ENCODE data around the gene GRM3.

Gene GRM3

GRCh38 chr7:86657948-86658347 lies 14.2 kb downstream of the GRM3 start:
- H3K4me1 Mint-ChIP-seq = no peaks in the 10 kb centered on the region
- H3K27ac Mint-ChIP-seq (ENCODE audit: low read depth) = no peak overlapping the region
- no peak overlapping the region for H3K4me3 Mint-ChIP-seq
- ATAC-seq (replicated peaks; ENCODE audit: extremely low read depth, poor library complexity, severe bottlenecking) (no peak), DNase-seq (ENCODE audit: low spot score in 2 of 2) (no peak)
- H3K27me3 Mint-ChIP-seq = no peaks in the 10 kb centered on the region
- no peaks in the 10 kb centered on the region for H3K36me3 Mint-ChIP-seq (ENCODE audit: insufficient read depth)
- H3K9me3 Mint-ChIP-seq = peaks cover 12% of the 10 kb centered on the region

GRCh38 chr7:86660950-86661462 lies 17.3 kb downstream of the GRM3 start:
- ATAC-seq (replicated peaks; ENCODE audit: extremely low read depth, poor library complexity, severe bottlenecking) = no peak
- Mint-ChIP-seq H3K4me3 (no peak overlapping the region), H3K4me1 (no peaks in the 10 kb centered on the region), H3K27ac (ENCODE audit: low read depth) (no peak overlapping the region), H3K27me3 (no peaks in the 10 kb centered on the region), H3K36me3 (ENCODE audit: insufficient read depth) (no peaks in the 10 kb centered on the region), H3K9me3 (peaks cover 12% of the 10 kb centered on the region)
- DNase-seq (ENCODE audit: low spot score in 2 of 2) = no peak

- Mint-ChIP-seq H3K4me3 (no peak overlapping the region), H3K4me1 (no peaks in the 10 kb centered on the region), H3K27ac (ENCODE audit: low read depth) (no peak overlapping the region), H3K9me3 (peaks cover 6% of the 10 kb centered on the region), H3K27me3 (no peaks in the 10 kb centered on the region), H3K36me3 (ENCODE audit: insufficient read depth) (no peaks in the 10 kb centered on the region)
- no peak for DNase-seq (ENCODE audit: low spot score in 2 of 2)
- no peak for ATAC-seq (replicated peaks; ENCODE audit: extremely low read depth, poor library complexity, severe bottlenecking)
Measured at GRCh38 chr7:86664486-86664885, 20.8 kb downstream of the GRM3 start.

GRCh38 chr7:86664991-86665390 lies 21.3 kb downstream of the GRM3 start:
- Mint-ChIP-seq H3K27me3 (no peaks in the 10 kb centered on the region), H3K27ac (ENCODE audit: low read depth) (no peak overlapping the region), H3K4me3 (no peak overlapping the region), H3K9me3 (peaks cover 11% of the 10 kb centered on the region), H3K4me1 (no peaks in the 10 kb centered on the region), H3K36me3 (ENCODE audit: insufficient read depth) (no peaks in the 10 kb centered on the region)
- no peak for DNase-seq (ENCODE audit: low spot score in 2 of 2)
- no peak for ATAC-seq (replicated peaks; ENCODE audit: extremely low read depth, poor library complexity, severe bottlenecking)

- no peak for ATAC-seq (replicated peaks; ENCODE audit: extremely low read depth, poor library complexity, severe bottlenecking)
- no peak for DNase-seq (ENCODE audit: low spot score in 2 of 2)
- no peaks in the 10 kb centered on the region for H3K4me1 Mint-ChIP-seq
- no peak overlapping the region for H3K4me3 Mint-ChIP-seq
- H3K27ac Mint-ChIP-seq (ENCODE audit: low read depth) = no peak overlapping the region
- H3K36me3 Mint-ChIP-seq (ENCODE audit: insufficient read depth) = no peaks in the 10 kb centered on the region
- H3K27me3 Mint-ChIP-seq = no peaks in the 10 kb centered on the region
- peaks cover 16% of the 10 kb centered on the region for H3K9me3 Mint-ChIP-seq
Measured at GRCh38 chr7:86665669-86666068, 22.0 kb downstream of the GRM3 start.

- H3K4me3 Mint-ChIP-seq = no peak overlapping the region
- peaks cover 23% of the 10 kb centered on the region for H3K9me3 Mint-ChIP-seq
- no peak overlapping the region for H3K27ac Mint-ChIP-seq (ENCODE audit: low read depth)
- no peak for DNase-seq (ENCODE audit: low spot score in 2 of 2)
- no peaks in the 10 kb centered on the region for H3K27me3 Mint-ChIP-seq
- no peaks in the 10 kb centered on the region for H3K36me3 Mint-ChIP-seq (ENCODE audit: insufficient read depth)
- ATAC-seq (replicated peaks; ENCODE audit: extremely low read depth, poor library complexity, severe bottlenecking) = no peak
- no peaks in the 10 kb centered on the region for H3K4me1 Mint-ChIP-seq
Measured at GRCh38 chr7:86667732-86668131, 24.0 kb downstream of the GRM3 start.

- ATAC-seq (replicated peaks; ENCODE audit: extremely low read depth, poor library complexity, severe bottlenecking) (no peak), DNase-seq (ENCODE audit: low spot score in 2 of 2) (no peak)
- H3K36me3 Mint-ChIP-seq (ENCODE audit: insufficient read depth) = no peaks in the 10 kb centered on the region
- no peaks in the 10 kb centered on the region for H3K4me1 Mint-ChIP-seq
- no peak overlapping the region for H3K27ac Mint-ChIP-seq (ENCODE audit: low read depth)
- H3K9me3 Mint-ChIP-seq = peaks cover 26% of the 10 kb centered on the region
- no peak overlapping the region for H3K4me3 Mint-ChIP-seq
- H3K27me3 Mint-ChIP-seq = no peaks in the 10 kb centered on the region
Measured at GRCh38 chr7:86668315-86668714, 24.6 kb downstream of the GRM3 start.

GRCh38 chr7:86687831-86688230 lies 44.1 kb downstream of the GRM3 start:
- no peaks in the 10 kb centered on the region for H3K27me3 Mint-ChIP-seq
- H3K9me3 Mint-ChIP-seq = peaks cover 4% of the 10 kb centered on the region
- H3K4me3 Mint-ChIP-seq = no peak overlapping the region
- H3K27ac Mint-ChIP-seq (ENCODE audit: low read depth) = no peak overlapping the region
- H3K36me3 Mint-ChIP-seq (ENCODE audit: insufficient read depth) = no peaks in the 10 kb centered on the region
- DNase-seq (ENCODE audit: low spot score in 2 of 2) = no peak
- no peak for ATAC-seq (replicated peaks; ENCODE audit: extremely low read depth, poor library complexity, severe bottlenecking)
- H3K4me1 Mint-ChIP-seq = no peaks in the 10 kb centered on the region

- no peaks in the 10 kb centered on the region for H3K36me3 Mint-ChIP-seq (ENCODE audit: insufficient read depth)
Measured at GRCh38 chr7:86689363-86689762, 45.7 kb downstream of the GRM3 start.

GRCh38 chr7:86692755-86693154 lies 49.0 kb downstream of the GRM3 start:
- H3K4me3 Mint-ChIP-seq = no peak overlapping the region
- no peaks in the 10 kb centered on the region for H3K27me3 Mint-ChIP-seq
- ATAC-seq (replicated peaks; ENCODE audit: extremely low read depth, poor library complexity, severe bottlenecking) (no peak), DNase-seq (ENCODE audit: low spot score in 2 of 2) (no peak)
- no peak overlapping the region for H3K27ac Mint-ChIP-seq (ENCODE audit: low read depth)
- H3K36me3 Mint-ChIP-seq (ENCODE audit: insufficient read depth) = no peaks in the 10 kb centered on the region
- H3K9me3 Mint-ChIP-seq = peaks cover 5% of the 10 kb centered on the region
- H3K4me1 Mint-ChIP-seq = no peaks in the 10 kb centered on the region

More at GRCh38 chr7:86689363-86689762, 45.7 kb downstream of the GRM3 start:
- Mint-ChIP-seq H3K4me3 (no peak overlapping the region), H3K27me3 (no peaks in the 10 kb centered on the region), H3K9me3 (no peaks in the 10 kb centered on the region), H3K27ac (ENCODE audit: low read depth) (no peak overlapping the region), H3K4me1 (no peaks in the 10 kb centered on the region)
- DNase-seq (ENCODE audit: low spot score in 2 of 2) (no peak), ATAC-seq (replicated peaks; ENCODE audit: extremely low read depth, poor library complexity, severe bottlenecking) (no peak)

GRCh38 chr7:86706406-86706805 lies 62.7 kb downstream of the GRM3 start:
- ATAC-seq (replicated peaks; ENCODE audit: extremely low read depth, poor library complexity, severe bottlenecking) (no peak), DNase-seq (ENCODE audit: low spot score in 2 of 2) (no peak)
- Mint-ChIP-seq H3K4me3 (no peak overlapping the region), H3K36me3 (ENCODE audit: insufficient read depth) (no peaks in the 10 kb centered on the region), H3K9me3 (peaks cover 4% of the 10 kb centered on the region), H3K4me1 (no peaks in the 10 kb centered on the region), H3K27me3 (no peaks in the 10 kb centered on the region), H3K27ac (ENCODE audit: low read depth) (no peak overlapping the region)

- H3K9me3 Mint-ChIP-seq = peaks cover 4% of the 10 kb centered on the region
Measured at GRCh38 chr7:86708031-86708680, 64.4 kb downstream of the GRM3 start.

GRCh38 chr7:86720306-86720705 lies 76.6 kb downstream of the GRM3 start:
- Mint-ChIP-seq H3K27me3 (no peaks in the 10 kb centered on the region), H3K27ac (ENCODE audit: low read depth) (no peak overlapping the region), H3K4me3 (no peak overlapping the region), H3K4me1 (no peaks in the 10 kb centered on the region), H3K9me3 (peaks cover 10% of the 10 kb centered on the region), H3K36me3 (ENCODE audit: insufficient read depth) (no peaks in the 10 kb centered on the region)
- no peak for ATAC-seq (replicated peaks; ENCODE audit: extremely low read depth, poor library complexity, severe bottlenecking)
- DNase-seq (ENCODE audit: low spot score in 2 of 2) = no peak

More at GRCh38 chr7:86708031-86708680, 64.4 kb downstream of the GRM3 start:
- no peaks in the 10 kb centered on the region for H3K36me3 Mint-ChIP-seq (ENCODE audit: insufficient read depth)
- no peaks in the 10 kb centered on the region for H3K4me1 Mint-ChIP-seq
- ATAC-seq (replicated peaks; ENCODE audit: extremely low read depth, poor library complexity, severe bottlenecking) (no peak), DNase-seq (ENCODE audit: low spot score in 2 of 2) (no peak)
- no peak overlapping the region for H3K27ac Mint-ChIP-seq (ENCODE audit: low read depth)
- no peak overlapping the region for H3K4me3 Mint-ChIP-seq
- no peaks in the 10 kb centered on the region for H3K27me3 Mint-ChIP-seq

Measured in central memory CD8-positive, alpha-beta T cell (primary cell).